ENCODE results near the gene NUDT17. TPM values are rescaled to one million over a fixed set of nuclear protein-coding genes. Genes with fewer than 3 reads are reported as not detected.

NUDT17 gene
- total and polyA plus RNA-seq, 2 donors (not counting 1 experiment from before 2014, with no cell fraction given) = 7.7 TPM

- WGBS (ENCODE audit: insufficient coverage) = 100% methylated on average over 1 of the region's 1 CpG
- no peaks in the 10 kb centered on the region for H3K27me3 Mint-ChIP-seq
- POLR2A ChIA-PET = no interaction called here
Observed at GRCh38 chr1:145837656-145838055, 7.8 kb upstream of the NUDT17 start.

GRCh38 chr1:145843031-145843430 is 2.4 kb upstream of the NUDT17 start:
- Mint-ChIP-seq H3K27ac (no peak overlapping the region), H3K4me3 (no peak overlapping the region), H3K27me3 (no peaks in the 10 kb centered on the region), H3K9me3 (ENCODE audit: insufficient read depth) (no peaks in the 10 kb centered on the region), H3K4me1 (peaks cover 7% of the 10 kb centered on the region)
- no peaks in the 10 kb centered on the region for H3K27me3 ChIP-seq (replicated peaks in 1 of 4; ENCODE audit: control extremely low read depth in 1 of 4, control insufficient read depth in 3 of 4, insufficient read depth in 4 of 4, low read length in 3 of 4)
- H3K27ac ChIP-seq (ENCODE audit: low read length in 2 of 2) = no peak overlapping the region
- no peak overlapping the region for H3K4me3 ChIP-seq (ENCODE audit: control extremely low read depth in 1 of 5, extremely low read depth in 1 of 5, insufficient read depth in 1 of 5, low read depth in 2 of 5, low read length in 4 of 5)
- no peaks in the 10 kb centered on the region for H3K9me3 ChIP-seq (ENCODE audit: control extremely low read depth in 1 of 3, control insufficient read depth in 2 of 3, insufficient read depth in 1 of 3, low read length in 2 of 3)
- no peaks in the 10 kb centered on the region for H3K79me2 ChIP-seq (ENCODE audit: control insufficient read depth, insufficient read depth, low read length)
- H3K36me3 ChIP-seq (replicated peaks in 1 of 2; ENCODE audit: control extremely low read depth in 1 of 2, control insufficient read depth in 1 of 2, extremely low read depth in 1 of 2, insufficient read depth in 2 of 2, low read length in 1 of 2) = peaks cover 20 to 57% of the 10 kb centered on the region in 2 experiments
- WGBS (ENCODE audit: insufficient coverage) = 100% methylated on average over 1 of the region's 3 CpGs
- DNase-seq (no peak), ATAC-seq (ENCODE audit: low read depth) (no peak)
- H3K9ac ChIP-seq (ENCODE audit: low read length) = no peak overlapping the region
- CTCF ChIA-PET = interaction anchor here (6.4 to 6.6 kb wide), 3 partner anchors 15 to 135 kb away, joined by 68 to 148 read pairs (median 107); partner anchors contain the start of genes ITGA10 and PIAS3
- POLR2A ChIA-PET = no interaction called here
- intact Hi-C loops (cut with micrococcal nuclease) = no loop called here
- no peak overlapping the region for H2AFZ ChIP-seq (ENCODE audit: insufficient read depth, low read depth, low read length, poor library complexity, severe bottlenecking)
- H3K4me2 ChIP-seq (replicated peaks; ENCODE audit: low read depth, low read length, poor library complexity, severe bottlenecking) = no peak overlapping the region
- no peaks in the 10 kb centered on the region for H4K20me1 ChIP-seq (ENCODE audit: control insufficient read depth, insufficient read depth, low read length, poor library complexity, severe bottlenecking)
- TF ChIP-seq EZH2 (IDR thresholded peaks at IDR 0.05; ENCODE audit: borderline replicate concordance, insufficient read depth, low read depth, low read length, poor library complexity, severe bottlenecking) (no peak), CTCF (IDR thresholded peaks at IDR 0.05) (no peak)
- H3K4me1 ChIP-seq (ENCODE audit: control insufficient read depth in 2 of 2, insufficient read depth in 2 of 2, low read length in 2 of 2) = peaks cover 18 to 24% of the 10 kb centered on the region in 2 donors

More at GRCh38 chr1:145837656-145838055, 7.8 kb upstream of the NUDT17 start:
- no peak for ATAC-seq (ENCODE audit: low read depth)
- Histone ChIP-seq H3K4me3 (ENCODE audit: control extremely low read depth in 1 of 5, extremely low read depth in 1 of 5, insufficient read depth in 1 of 5, low read depth in 2 of 5, low read length in 4 of 5) (no peak overlapping the region), H3K79me2 (ENCODE audit: control insufficient read depth, insufficient read depth, low read length) (no peaks in the 10 kb centered on the region), H4K20me1 (ENCODE audit: control insufficient read depth, insufficient read depth, low read length, poor library complexity, severe bottlenecking) (no peaks in the 10 kb centered on the region), H3K27me3 (replicated peaks in 1 of 4; ENCODE audit: control extremely low read depth in 1 of 4, control insufficient read depth in 3 of 4, insufficient read depth in 4 of 4, low read length in 3 of 4) (no peaks in the 10 kb centered on the region), H3K4me2 (replicated peaks; ENCODE audit: low read depth, low read length, poor library complexity, severe bottlenecking) (no peak overlapping the region), H2AFZ (ENCODE audit: insufficient read depth, low read depth, low read length, poor library complexity, severe bottlenecking) (no peak overlapping the region), H3K4me1 (ENCODE audit: control insufficient read depth in 2 of 2, insufficient read depth in 2 of 2, low read length in 2 of 2) (no peaks in the 10 kb centered on the region), H3K9ac (ENCODE audit: low read length) (no peak overlapping the region), H3K36me3 (replicated peaks in 1 of 2; ENCODE audit: control extremely low read depth in 1 of 2, control insufficient read depth in 1 of 2, extremely low read depth in 1 of 2, insufficient read depth in 2 of 2, low read length in 1 of 2) (peaks cover 34 to 91% of the 10 kb centered on the region in 2 experiments), H3K27ac (ENCODE audit: low read length in 2 of 2) (no peak overlapping the region), H3K9me3 (ENCODE audit: control extremely low read depth in 1 of 3, control insufficient read depth in 2 of 3, insufficient read depth in 1 of 3, low read length in 2 of 3) (no peaks in the 10 kb centered on the region)
- no peak overlapping the region for H3K27ac Mint-ChIP-seq
- CTCF ChIA-PET = no interaction called here
- no peaks in the 10 kb centered on the region for H3K9me3 Mint-ChIP-seq (ENCODE audit: insufficient read depth)
- no peaks in the 10 kb centered on the region for H3K4me1 Mint-ChIP-seq
- intact Hi-C loops (cut with micrococcal nuclease) = no loop called here
- DNase-seq = no peak
- TF ChIP-seq CTCF (IDR thresholded peaks at IDR 0.05) = no peak
- no peak for TF ChIP-seq EZH2 (IDR thresholded peaks at IDR 0.05; ENCODE audit: borderline replicate concordance, insufficient read depth, low read depth, low read length, poor library complexity, severe bottlenecking)
- no peak overlapping the region for H3K4me3 Mint-ChIP-seq
